ENCODE data around the gene ATP4B. TPM values are rescaled to one million over a fixed set of nuclear protein-coding genes. Genes with fewer than 3 reads are reported as not detected.

The ATP4B gene
- total and polyA plus RNA-seq, 2 donors (not counting 3 experiments of a cell fraction or from before 2014, with no cell fraction given), result 0.06 TPM; not detected in 1

DNA sequence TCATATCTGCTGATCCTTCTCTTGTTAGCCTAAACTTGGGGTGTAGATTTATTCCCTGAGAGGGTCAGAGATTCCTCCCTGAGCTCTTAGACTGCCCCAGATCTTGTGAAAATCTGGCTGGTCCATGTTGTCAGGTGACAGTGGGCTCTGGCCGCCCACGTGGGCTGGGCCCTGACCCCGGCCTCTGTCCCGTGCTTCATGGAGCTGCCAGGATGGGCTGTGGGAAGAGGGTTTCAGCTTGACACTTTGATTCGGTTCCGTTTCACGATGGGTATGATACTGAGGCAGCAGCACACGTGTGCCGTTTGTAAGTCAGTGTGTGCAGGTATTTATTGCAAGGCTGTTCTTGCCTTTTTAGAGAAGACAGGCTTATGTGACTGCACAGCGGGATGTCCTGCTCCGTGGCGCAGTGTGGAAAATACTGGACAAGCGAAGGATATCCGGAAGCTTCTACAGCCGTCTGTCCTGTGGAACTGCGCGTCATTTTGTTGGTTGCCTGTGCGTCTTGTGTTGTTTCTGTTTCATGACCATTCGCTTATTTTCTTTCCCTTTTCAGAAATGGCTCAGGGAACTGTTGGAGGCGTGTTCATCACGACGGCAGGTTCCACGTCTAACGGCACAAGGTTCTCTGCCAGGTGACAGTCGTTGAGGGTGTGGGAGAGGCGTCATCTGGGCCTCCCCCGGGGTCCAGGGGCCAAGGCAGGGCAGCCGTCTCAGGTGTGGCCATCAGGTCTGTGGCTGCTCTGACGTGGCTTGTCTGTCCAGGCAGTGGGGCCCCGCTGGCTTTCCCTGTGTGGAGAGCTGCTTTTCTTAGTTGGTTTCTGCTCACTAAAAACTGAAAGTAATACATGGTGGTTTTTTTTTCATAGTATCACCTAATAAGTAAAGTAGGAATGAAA lies 20.5 kb downstream of the ATP4B start:
- no peaks in the 10 kb centered on the region for H3K9me3 ChIP-seq (replicated peaks; ENCODE audit: control insufficient read depth, insufficient read depth, low read length)
- ChIA-PET POLR2A (no interaction called here), CTCF (no interaction called here)
- no peaks in the 10 kb centered on the region for H3K4me1 ChIP-seq (ENCODE audit: control insufficient read depth, extremely low read depth, insufficient read depth, low read length)
- FAIRE-seq (no peak), DNase-seq (ENCODE audit: low read depth, low spot score) (no peak)
- intact Hi-C loops (cut with micrococcal nuclease) (no loop called here), dilution Hi-C loops (cut with MboI; ENCODE audit: extremely low pct_ligation_motif_present, low sequenced_read_pairs) (no loop called here)
- no peaks in the 10 kb centered on the region for H3K9me1 ChIP-seq (replicated peaks; ENCODE audit: control insufficient read depth, extremely low read depth, insufficient read depth, low read length)
- H3K4me2 ChIP-seq (ENCODE audit: insufficient read depth, low read length), result no peak overlapping the region
- H3K36me3 ChIP-seq (ENCODE audit: control insufficient read depth in 2 of 2, extremely low read depth in 1 of 2, insufficient read depth in 2 of 2, low read length in 2 of 2), result peaks cover 13 to 52% of the 10 kb centered on the region in 2 experiments
- H4K20me1 ChIP-seq (replicated peaks; ENCODE audit: control insufficient read depth, extremely low read depth, insufficient read depth, low read length), result no peaks in the 10 kb centered on the region
- no peaks in the 10 kb centered on the region for H3K27me3 ChIP-seq (ENCODE audit: control insufficient read depth in 2 of 2, insufficient read depth in 2 of 2, low read length in 2 of 2)
- no peak overlapping the region for H3K9ac ChIP-seq (replicated peaks; ENCODE audit: extremely low read depth, insufficient read depth, low read length)
- BruUV-seq (replicated peaks), result no TSS peak
- no peak overlapping the region for H3K4me3 ChIP-seq (replicated peaks in 1 of 3; ENCODE audit: insufficient read depth in 1 of 3, low read depth in 1 of 3, low read length in 3 of 3)
- TF ChIP-seq GATA2 (IDR thresholded peaks at IDR 0.05; ENCODE audit: insufficient read depth, insufficient read length, low read depth, low read length), result no peak
- no peak for TF ChIP-seq MYC (IDR thresholded peaks at IDR 0.05; ENCODE audit: low read depth, low read length)
- TF ChIP-seq MAX (IDR thresholded peaks at IDR 0.05; ENCODE audit: insufficient read depth, insufficient read length), result no peak
- TF ChIP-seq POLR2A (IDR thresholded peaks at IDR 0.05; ENCODE audit: low read depth, low read length), result no peak
- no peak for TF ChIP-seq EZH2 (IDR thresholded peaks at IDR 0.05; ENCODE audit: borderline replicate concordance, low read depth, low read length, severe bottlenecking)
- H3K79me2 ChIP-seq (ENCODE audit: control insufficient read depth, insufficient read depth, low read length), result no peaks in the 10 kb centered on the region
- H3K27ac ChIP-seq (ENCODE audit: insufficient read depth, low read depth, low read length), result no peak overlapping the region
- H2AFZ ChIP-seq (ENCODE audit: low read depth, low read length), result no peak overlapping the region

- dilution Hi-C loops (cut with MboI; ENCODE audit: extremely low pct_ligation_motif_present, low sequenced_read_pairs) (no loop called here), intact Hi-C loops (cut with micrococcal nuclease) (no loop called here)
- FAIRE-seq (no peak), DNase-seq (ENCODE audit: low read depth, low spot score) (no peak)
- Histone ChIP-seq H3K4me3 (replicated peaks in 1 of 3; ENCODE audit: insufficient read depth in 1 of 3, low read depth in 1 of 3, low read length in 3 of 3) (no peak overlapping the region), H4K20me1 (replicated peaks; ENCODE audit: control insufficient read depth, extremely low read depth, insufficient read depth, low read length) (no peaks in the 10 kb centered on the region), H3K4me1 (ENCODE audit: control insufficient read depth, extremely low read depth, insufficient read depth, low read length) (no peaks in the 10 kb centered on the region), H3K4me2 (ENCODE audit: insufficient read depth, low read length) (no peak overlapping the region), H3K79me2 (ENCODE audit: control insufficient read depth, insufficient read depth, low read length) (no peaks in the 10 kb centered on the region), H3K36me3 (ENCODE audit: control insufficient read depth in 2 of 2, extremely low read depth in 1 of 2, insufficient read depth in 2 of 2, low read length in 2 of 2) (peaks cover 16 to 59% of the 10 kb centered on the region in 2 experiments), H2AFZ (ENCODE audit: low read depth, low read length) (no peak overlapping the region), H3K9me1 (replicated peaks; ENCODE audit: control insufficient read depth, extremely low read depth, insufficient read depth, low read length) (no peaks in the 10 kb centered on the region), H3K9me3 (replicated peaks; ENCODE audit: control insufficient read depth, insufficient read depth, low read length) (no peaks in the 10 kb centered on the region), H3K27ac (ENCODE audit: insufficient read depth, low read depth, low read length) (no peak overlapping the region), H3K27me3 (ENCODE audit: control insufficient read depth in 2 of 2, insufficient read depth in 2 of 2, low read length in 2 of 2) (no peaks in the 10 kb centered on the region), H3K9ac (replicated peaks; ENCODE audit: extremely low read depth, insufficient read depth, low read length) (no peak overlapping the region)
- no peak for TF ChIP-seq POLR2AphosphoS5 (IDR thresholded peaks at IDR 0.05; ENCODE audit: insufficient read depth, low read depth, low read length)
- TF ChIP-seq, protein P1, sequence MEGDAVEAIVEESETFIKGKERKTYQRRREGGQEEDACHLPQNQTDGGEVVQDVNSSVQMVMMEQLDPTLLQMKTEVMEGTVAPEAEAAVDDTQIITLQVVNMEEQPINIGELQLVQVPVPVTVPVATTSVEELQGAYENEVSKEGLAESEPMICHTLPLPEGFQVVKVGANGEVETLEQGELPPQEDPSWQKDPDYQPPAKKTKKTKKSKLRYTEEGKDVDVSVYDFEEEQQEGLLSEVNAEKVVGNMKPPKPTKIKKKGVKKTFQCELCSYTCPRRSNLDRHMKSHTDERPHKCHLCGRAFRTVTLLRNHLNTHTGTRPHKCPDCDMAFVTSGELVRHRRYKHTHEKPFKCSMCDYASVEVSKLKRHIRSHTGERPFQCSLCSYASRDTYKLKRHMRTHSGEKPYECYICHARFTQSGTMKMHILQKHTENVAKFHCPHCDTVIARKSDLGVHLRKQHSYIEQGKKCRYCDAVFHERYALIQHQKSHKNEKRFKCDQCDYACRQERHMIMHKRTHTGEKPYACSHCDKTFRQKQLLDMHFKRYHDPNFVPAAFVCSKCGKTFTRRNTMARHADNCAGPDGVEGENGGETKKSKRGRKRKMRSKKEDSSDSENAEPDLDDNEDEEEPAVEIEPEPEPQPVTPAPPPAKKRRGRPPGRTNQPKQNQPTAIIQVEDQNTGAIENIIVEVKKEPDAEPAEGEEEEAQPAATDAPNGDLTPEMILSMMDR (IDR thresholded peaks at IDR 0.05; ENCODE audit: extremely low read depth in 1 of 2, insufficient read depth in 1 of 2, low read depth in 1 of 2, low read length in 2 of 2), result no peak
- TF ChIP-seq GATA2 (IDR thresholded peaks at IDR 0.05; ENCODE audit: insufficient read depth, insufficient read length, low read depth, low read length), result no peak
- no peak for TF ChIP-seq MAX (IDR thresholded peaks at IDR 0.05; ENCODE audit: insufficient read depth, insufficient read length)
- TF ChIP-seq POLR2A (IDR thresholded peaks at IDR 0.05; ENCODE audit: low read depth, low read length), result no peak
- CTCF ChIA-PET, result no interaction called here
- POLR2A ChIA-PET, result no interaction called here
- BruUV-seq (replicated peaks), result no TSS peak
Measured at GRCh38 chr13:113636266-113636963, 21.6 kb downstream of the ATP4B start.

Data from endothelial cell of umbilical vein (primary cell).